Prostate gland (tissue), 2 donors: Measurements from ENCODE around the gene TFF1. TPM values are rescaled to one million over a fixed set of nuclear protein-coding genes. Genes with fewer than 3 reads are reported as not detected.

Experiments used
- DNase-seq: peaks from one replicate; pipeline ENCODE4 v3.0.0-alpha.2; 2019; ENCODE audit warnings: low spot score
- H3K27ac ChIP-seq, 2 donors: fragments of 200-600 bp; sonication (generic); 2 replicates each; pipeline ENCODE4 v1.5.1; 2017 to 2019
- H3K27me3 ChIP-seq: fragments of 200-600 bp; sonication (generic); replicated peaks from 2 replicates; pipeline ENCODE4 v1.5.1; 2019; ENCODE audit not compliant: insufficient read depth
- H3K36me3 ChIP-seq, 2 donors: fragments of 200-600 bp; sonication (generic); 1 replicate in 1 of 2; 2 replicates in 1 of 2; pipeline versions ENCODE4 v1.5.1 to v1.8.1; 2017 to 2019
- H3K4me1 ChIP-seq: fragments of 200-600 bp; sonication (generic); replicated peaks from 2 replicates; pipeline ENCODE4 v1.5.1; 2019
- H3K4me3 ChIP-seq, 2 donors: fragments of 200-600 bp; sonication (generic); 2 replicates each; pipeline ENCODE4 v1.5.1; 2017 to 2019
- H3K9me3 ChIP-seq: fragments of 200-600 bp; sonication (generic); 2 replicates; pipeline ENCODE4 v1.5.1; 2017
- POLR2A ChIP-seq: fragments of 450-650 bp; IDR thresholded peaks from one replicate; pipeline ENCODE4 v1.6.1; 2016; ENCODE audit warnings: antibody characterized with exemption, mild to moderate bottlenecking
- POLR2AphosphoS5 ChIP-seq: sonication (generic); formaldehyde crosslinking; IDR thresholded peaks from one replicate; pipeline ENCODE4 v1.6.1; 2017; ENCODE audit warnings: antibody characterized with exemption
- WGBS: methylation state at CpG from one replicate; pipeline ENCODE4 v1.1.5; 2018; 5-methylcytosine and 5-hydroxymethylcytosine counted together
- intact Hi-C: fragments of 100-400 bp; cut with DNase I; formaldehyde crosslinking; loops from one replicate; pipeline ENCODE4 v1.14.2; 2022
- total RNA-seq, 2 donors: library from RNA; depleted of rRNA; stranded (reverse); fragments of >200 nt; gene quantifications; one replicate each; pipeline ENCODE4 v1.1.0, GENCODE V29; 2016
- TF ChIP-seq, protein P1 (sequence below), 4 experiments: fragments of 200-600 bp in 2 of 4; fragments of 450-650 bp in 2 of 4; sonication (generic) in 2 of 4; IDR thresholded peaks; 1 replicate in 3 of 4; 2 replicates in 1 of 4; pipeline ENCODE4 v1.5.1; 2016 to 2019; ENCODE audit warnings: antibody characterized with exemption in 4 of 4, mild to moderate bottlenecking in 2 of 4, moderate library complexity in 2 of 4

Gene TFF1
- total RNA-seq, 2 donors from 2014 or later: 4.7 to 16.2 TPM

GRCh38 chr21:42396799-42397745 lies 30.7 kb upstream of the TFF1 start:
- Histone ChIP-seq H3K27me3 (no peaks in the 10 kb centered on the region), H3K27ac (no peak overlapping the region), H3K4me3 (no peak overlapping the region), H3K9me3 (no peaks in the 10 kb centered on the region), H3K36me3 (no peaks in the 10 kb centered on the region), H3K4me1 (no peaks in the 10 kb centered on the region)
- DNase-seq: no peak
- no peak for TF ChIP-seq POLR2AphosphoS5
- no peak for TF ChIP-seq POLR2A
- TF ChIP-seq, protein P1, sequence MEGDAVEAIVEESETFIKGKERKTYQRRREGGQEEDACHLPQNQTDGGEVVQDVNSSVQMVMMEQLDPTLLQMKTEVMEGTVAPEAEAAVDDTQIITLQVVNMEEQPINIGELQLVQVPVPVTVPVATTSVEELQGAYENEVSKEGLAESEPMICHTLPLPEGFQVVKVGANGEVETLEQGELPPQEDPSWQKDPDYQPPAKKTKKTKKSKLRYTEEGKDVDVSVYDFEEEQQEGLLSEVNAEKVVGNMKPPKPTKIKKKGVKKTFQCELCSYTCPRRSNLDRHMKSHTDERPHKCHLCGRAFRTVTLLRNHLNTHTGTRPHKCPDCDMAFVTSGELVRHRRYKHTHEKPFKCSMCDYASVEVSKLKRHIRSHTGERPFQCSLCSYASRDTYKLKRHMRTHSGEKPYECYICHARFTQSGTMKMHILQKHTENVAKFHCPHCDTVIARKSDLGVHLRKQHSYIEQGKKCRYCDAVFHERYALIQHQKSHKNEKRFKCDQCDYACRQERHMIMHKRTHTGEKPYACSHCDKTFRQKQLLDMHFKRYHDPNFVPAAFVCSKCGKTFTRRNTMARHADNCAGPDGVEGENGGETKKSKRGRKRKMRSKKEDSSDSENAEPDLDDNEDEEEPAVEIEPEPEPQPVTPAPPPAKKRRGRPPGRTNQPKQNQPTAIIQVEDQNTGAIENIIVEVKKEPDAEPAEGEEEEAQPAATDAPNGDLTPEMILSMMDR (IDR thresholded peaks at IDR 0.05): no peak
- WGBS: 92% methylated on average over 19 of the region's 19 CpGs
- intact Hi-C loops: no loop called here

GRCh38 chr21:42395905-42396651 lies 29.7 kb upstream of the TFF1 start, which contains the start of gene TMPRSS3:
TSS of gene TMPRSS3 (minus strand) at chr21:42396052. CDS start at chr21:42395417, 635 bp downstream.
- Histone ChIP-seq H3K4me3 (no peak within 1 kb of the TSS), H3K9me3 (no peaks in the 10 kb centered on the region), H3K4me1 (no peaks in the 10 kb centered on the region), H3K36me3 (no peaks in the 10 kb centered on the region), H3K27ac (no peak within 1 kb of the TSS), H3K27me3 (no peaks in the 10 kb centered on the region)
- WGBS: 49% methylated on average over 17 of the region's 17 CpGs
- peak; percentile 44 for DNase-seq
- intact Hi-C loops: no loop called here
- TF ChIP-seq POLR2AphosphoS5: peak; percentile 7
- TF ChIP-seq, protein P1 (IDR thresholded peaks at IDR 0.05): no peak

- Histone ChIP-seq H3K4me3 (no peak overlapping the region), H3K4me1 (no peaks in the 10 kb centered on the region), H3K27me3 (no peaks in the 10 kb centered on the region), H3K36me3 (no peaks in the 10 kb centered on the region), H3K9me3 (no peaks in the 10 kb centered on the region), H3K27ac (no peak overlapping the region)
- no peak for DNase-seq
- no peak for TF ChIP-seq POLR2AphosphoS5
- TF ChIP-seq, protein P1 (IDR thresholded peaks at IDR 0.05): no peak
- no peak for TF ChIP-seq POLR2A
- WGBS: 94% methylated on average over 11 of the region's 11 CpGs
- intact Hi-C loops: no loop called here
Observed at GRCh38 chr21:42395302-42395701, 29.0 kb upstream of the TFF1 start.

GRCh38 chr21:42393443-42393950 lies 27.2 kb upstream of the TFF1 start:
- TF ChIP-seq POLR2A (no peak), POLR2AphosphoS5 (no peak)
- TF ChIP-seq, protein P1 (IDR thresholded peaks at IDR 0.05): no peak
- Histone ChIP-seq H3K27ac (no peak overlapping the region), H3K4me1 (no peaks in the 10 kb centered on the region), H3K36me3 (no peaks in the 10 kb centered on the region), H3K4me3 (no peak overlapping the region), H3K27me3 (no peaks in the 10 kb centered on the region), H3K9me3 (no peaks in the 10 kb centered on the region)
- WGBS: 57% methylated on average over 8 of the region's 8 CpGs
- no peak for DNase-seq
- intact Hi-C loops: no loop called here
